Measurements from ENCODE around the gene ETFB. TPM values are rescaled to one million over a fixed set of nuclear protein-coding genes. Genes with fewer than 3 reads are reported as not detected.

Gene ETFB
- polyA plus RNA-seq, 1 of the 3 experiments (the other 2 are of a cell fraction), result 169 TPM

DNA sequence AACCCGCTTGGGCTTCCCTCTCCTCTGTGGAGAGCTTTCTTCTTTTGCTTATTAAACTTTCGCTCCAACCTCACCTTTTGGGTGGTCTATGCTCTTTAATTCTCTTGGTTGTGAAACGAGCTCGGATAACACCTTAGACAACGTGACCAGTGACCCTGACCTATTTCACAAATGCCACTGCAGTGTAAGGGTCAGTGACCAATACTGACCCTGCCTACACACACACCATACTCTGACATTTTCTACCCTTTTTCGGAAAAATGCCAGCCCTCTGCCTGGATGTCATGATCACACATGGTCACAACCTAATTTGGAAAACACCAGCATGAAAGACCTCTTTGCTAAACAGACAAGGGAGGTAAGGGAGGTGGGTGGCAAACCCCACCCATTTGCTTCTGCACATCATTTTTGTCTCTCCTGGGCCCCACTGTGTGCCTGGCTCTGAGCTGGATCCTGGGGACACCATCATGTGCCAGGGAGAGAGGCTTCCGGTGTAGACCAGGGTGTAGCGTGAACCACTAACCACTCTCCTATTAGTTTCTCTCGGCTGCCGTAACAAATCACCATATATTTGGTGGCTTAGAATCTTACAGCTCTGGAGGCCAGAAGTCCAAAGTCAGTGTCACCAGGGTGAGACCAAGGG lies 9.9 kb downstream of the ETFB start:
- POLR2A ChIA-PET, result no interaction called here
- WGBS (ENCODE audit: low lambda C conversion rate), result 92% methylated on average over 10 of the region's 10 CpGs

DNA sequence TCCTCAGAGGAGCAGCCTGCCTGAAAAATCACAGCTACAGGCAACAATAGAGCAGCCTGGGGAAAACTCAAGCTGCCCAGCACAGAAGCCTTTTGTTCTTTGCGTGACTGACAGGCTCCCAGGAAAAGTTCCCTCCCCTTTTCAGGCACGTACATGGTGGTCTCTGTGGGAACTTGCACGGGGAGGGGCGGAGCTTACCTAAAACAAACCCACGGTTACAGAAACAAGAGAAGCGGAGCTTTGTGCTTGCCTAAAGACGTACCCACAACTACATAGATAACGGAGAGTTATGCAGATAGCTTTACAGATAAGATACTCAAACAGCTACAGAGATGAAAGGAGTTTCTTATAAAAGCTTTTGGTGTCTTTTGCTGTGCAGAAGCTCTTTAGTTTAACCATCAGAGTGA lies 11.4 kb downstream of the ETFB start:
- no peaks in the 10 kb centered on the region; a peak in 1 of 4 replicates for H3K4me1 ChIP-seq (ENCODE audit: control insufficient read depth in 1 of 2, insufficient read depth in 2 of 2, low read depth in 1 of 2, low read length in 1 of 2)
- no peaks in the 10 kb centered on the region for H3K27me3 ChIP-seq (ENCODE audit: insufficient read depth)
- DNase-seq, result peak; percentile 53
- no peak overlapping the region for H3K4me3 ChIP-seq (ENCODE audit: low read depth in 2 of 2, low read length in 1 of 2)
- H3K9me3 ChIP-seq, result no peaks in the 10 kb centered on the region
- H3K36me3 ChIP-seq (replicated peaks in 1 of 2; ENCODE audit: control insufficient read depth in 1 of 2, insufficient read depth in 2 of 2, low read length in 1 of 2), result no peaks in the 10 kb centered on the region
- H3F3A ChIP-seq (replicated peaks; ENCODE audit: insufficient read depth), result peaks cover 4% of the 10 kb centered on the region
- no peaks in the 10 kb centered on the region for H3K9me2 ChIP-seq
- no peak overlapping the region for H2AFZ ChIP-seq (ENCODE audit: low read depth)
- ChIA-PET CTCF (no interaction called here), POLR2A (no interaction called here)
- TF ChIP-seq, protein P1, sequence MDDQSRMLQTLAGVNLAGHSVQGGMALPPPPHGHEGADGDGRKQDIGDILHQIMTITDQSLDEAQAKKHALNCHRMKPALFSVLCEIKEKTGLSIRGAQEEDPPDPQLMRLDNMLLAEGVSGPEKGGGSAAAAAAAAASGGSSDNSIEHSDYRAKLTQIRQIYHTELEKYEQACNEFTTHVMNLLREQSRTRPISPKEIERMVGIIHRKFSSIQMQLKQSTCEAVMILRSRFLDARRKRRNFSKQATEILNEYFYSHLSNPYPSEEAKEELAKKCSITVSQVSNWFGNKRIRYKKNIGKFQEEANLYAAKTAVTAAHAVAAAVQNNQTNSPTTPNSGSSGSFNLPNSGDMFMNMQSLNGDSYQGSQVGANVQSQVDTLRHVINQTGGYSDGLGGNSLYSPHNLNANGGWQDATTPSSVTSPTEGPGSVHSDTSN (IDR thresholded peaks at IDR 0.05), result peak; percentile 13; the same call in 1 of the 2 replicates
- TF ChIP-seq, protein P2, sequence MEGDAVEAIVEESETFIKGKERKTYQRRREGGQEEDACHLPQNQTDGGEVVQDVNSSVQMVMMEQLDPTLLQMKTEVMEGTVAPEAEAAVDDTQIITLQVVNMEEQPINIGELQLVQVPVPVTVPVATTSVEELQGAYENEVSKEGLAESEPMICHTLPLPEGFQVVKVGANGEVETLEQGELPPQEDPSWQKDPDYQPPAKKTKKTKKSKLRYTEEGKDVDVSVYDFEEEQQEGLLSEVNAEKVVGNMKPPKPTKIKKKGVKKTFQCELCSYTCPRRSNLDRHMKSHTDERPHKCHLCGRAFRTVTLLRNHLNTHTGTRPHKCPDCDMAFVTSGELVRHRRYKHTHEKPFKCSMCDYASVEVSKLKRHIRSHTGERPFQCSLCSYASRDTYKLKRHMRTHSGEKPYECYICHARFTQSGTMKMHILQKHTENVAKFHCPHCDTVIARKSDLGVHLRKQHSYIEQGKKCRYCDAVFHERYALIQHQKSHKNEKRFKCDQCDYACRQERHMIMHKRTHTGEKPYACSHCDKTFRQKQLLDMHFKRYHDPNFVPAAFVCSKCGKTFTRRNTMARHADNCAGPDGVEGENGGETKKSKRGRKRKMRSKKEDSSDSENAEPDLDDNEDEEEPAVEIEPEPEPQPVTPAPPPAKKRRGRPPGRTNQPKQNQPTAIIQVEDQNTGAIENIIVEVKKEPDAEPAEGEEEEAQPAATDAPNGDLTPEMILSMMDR (IDR thresholded peaks at IDR 0.05), result no peak
- H3K27ac ChIP-seq (ENCODE audit: low read depth in 2 of 2, low read length in 1 of 2), result no peak overlapping the region
- H4K20me1 ChIP-seq (ENCODE audit: insufficient read depth), result no peaks in the 10 kb centered on the region
- WGBS (ENCODE audit: low lambda C conversion rate), result 55% methylated on average over 7 of the region's 8 CpGs
- H3K9ac ChIP-seq, result no peak overlapping the region
- no peak overlapping the region for H3K4me2 ChIP-seq
- no peaks in the 10 kb centered on the region for H3K79me2 ChIP-seq (ENCODE audit: insufficient read depth)

More for the DNA sequence above, 9.9 kb downstream of the ETFB start:
- CTCF ChIA-PET, result interaction anchor here (0.8 to 1.5 kb wide), 2 partner anchors 14 to 43 kb away, joined by 3 to 4 read pairs; partner anchors contain the start of gene VSIG10L
- no peak overlapping the region for H3K4me2 ChIP-seq
- H3K9me2 ChIP-seq, result no peaks in the 10 kb centered on the region
- no peaks in the 10 kb centered on the region for H3K79me2 ChIP-seq (ENCODE audit: insufficient read depth)
- peaks cover 7% of the 10 kb centered on the region for H3F3A ChIP-seq (replicated peaks; ENCODE audit: insufficient read depth)
- no peak overlapping the region for H3K9ac ChIP-seq
- H3K27me3 ChIP-seq (ENCODE audit: insufficient read depth), result no peaks in the 10 kb centered on the region
- no peaks in the 10 kb centered on the region; a peak in 1 of 4 replicates for H3K4me1 ChIP-seq (ENCODE audit: control insufficient read depth in 1 of 2, insufficient read depth in 2 of 2, low read depth in 1 of 2, low read length in 1 of 2)
- no peak overlapping the region for H3K27ac ChIP-seq (ENCODE audit: low read depth in 2 of 2, low read length in 1 of 2)
- H3K4me3 ChIP-seq (ENCODE audit: low read depth in 2 of 2, low read length in 1 of 2), result no peak overlapping the region
- no peaks in the 10 kb centered on the region for H3K36me3 ChIP-seq (replicated peaks in 1 of 2; ENCODE audit: control insufficient read depth in 1 of 2, insufficient read depth in 2 of 2, low read length in 1 of 2)
- no peak for DNase-seq
- H2AFZ ChIP-seq (ENCODE audit: low read depth), result no peak overlapping the region
- H4K20me1 ChIP-seq (ENCODE audit: insufficient read depth), result no peaks in the 10 kb centered on the region
- TF ChIP-seq RAD21 (IDR thresholded peaks at IDR 0.05; ENCODE audit: low read length) (no peak), TEAD4 (IDR thresholded peaks at IDR 0.05; ENCODE audit: borderline replicate concordance, insufficient read depth) (no peak)
- no peaks in the 10 kb centered on the region for H3K9me3 ChIP-seq

DNA sequence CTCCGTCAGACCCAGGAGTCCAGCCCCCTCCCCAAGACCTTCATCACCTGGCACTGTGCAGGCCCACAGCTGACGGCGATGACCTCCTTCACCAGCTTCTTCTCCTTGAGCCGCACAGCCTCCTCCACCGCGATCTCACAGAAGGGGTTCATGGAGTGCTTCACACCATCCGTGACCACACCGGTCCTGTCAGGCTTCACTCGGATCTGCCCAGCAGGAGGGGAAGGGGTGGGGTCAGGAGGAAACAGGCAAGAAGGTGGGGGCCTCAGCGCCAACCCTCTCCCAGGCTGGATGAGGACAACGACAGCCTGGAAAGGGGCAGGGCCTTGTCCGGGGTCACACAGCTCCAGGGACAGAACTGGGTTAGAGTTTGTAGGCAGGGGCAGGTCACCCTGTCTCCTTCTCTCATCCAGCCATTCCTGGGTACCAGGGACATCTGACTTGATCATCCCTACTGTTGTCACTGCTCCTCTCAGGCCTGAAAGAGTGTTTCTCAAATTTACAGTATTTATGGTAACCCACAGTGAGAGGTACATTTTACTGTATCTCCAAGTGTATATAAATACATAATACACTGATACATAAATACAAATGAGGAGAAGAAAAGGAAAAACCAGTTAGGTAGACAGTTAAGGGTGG lies 12.0 kb downstream of the ETFB start:
- Histone ChIP-seq H3F3A (replicated peaks; ENCODE audit: insufficient read depth) (no peaks in the 10 kb centered on the region), H3K9me3 (no peaks in the 10 kb centered on the region), H3K27ac (ENCODE audit: low read depth in 2 of 2, low read length in 1 of 2) (no peak overlapping the region), H3K4me2 (no peak overlapping the region), H4K20me1 (ENCODE audit: insufficient read depth) (no peaks in the 10 kb centered on the region), H3K36me3 (replicated peaks in 1 of 2; ENCODE audit: control insufficient read depth in 1 of 2, insufficient read depth in 2 of 2, low read length in 1 of 2) (no peaks in the 10 kb centered on the region), H3K4me1 (ENCODE audit: control insufficient read depth in 1 of 2, insufficient read depth in 2 of 2, low read depth in 1 of 2, low read length in 1 of 2) (no peaks in the 10 kb centered on the region; a peak in 1 of 4 replicates), H3K4me3 (ENCODE audit: low read depth in 2 of 2, low read length in 1 of 2) (no peak overlapping the region), H3K9ac (no peak overlapping the region), H2AFZ (ENCODE audit: low read depth) (no peak overlapping the region), H3K9me2 (no peaks in the 10 kb centered on the region), H3K27me3 (ENCODE audit: insufficient read depth) (no peaks in the 10 kb centered on the region), H3K79me2 (ENCODE audit: insufficient read depth) (no peaks in the 10 kb centered on the region)
- ChIA-PET CTCF (no interaction called here), POLR2A (no interaction called here)
- WGBS (ENCODE audit: low lambda C conversion rate), result 85% methylated on average over 12 of the region's 12 CpGs
- DNase-seq, result no peak
- TF ChIP-seq, protein P3, sequence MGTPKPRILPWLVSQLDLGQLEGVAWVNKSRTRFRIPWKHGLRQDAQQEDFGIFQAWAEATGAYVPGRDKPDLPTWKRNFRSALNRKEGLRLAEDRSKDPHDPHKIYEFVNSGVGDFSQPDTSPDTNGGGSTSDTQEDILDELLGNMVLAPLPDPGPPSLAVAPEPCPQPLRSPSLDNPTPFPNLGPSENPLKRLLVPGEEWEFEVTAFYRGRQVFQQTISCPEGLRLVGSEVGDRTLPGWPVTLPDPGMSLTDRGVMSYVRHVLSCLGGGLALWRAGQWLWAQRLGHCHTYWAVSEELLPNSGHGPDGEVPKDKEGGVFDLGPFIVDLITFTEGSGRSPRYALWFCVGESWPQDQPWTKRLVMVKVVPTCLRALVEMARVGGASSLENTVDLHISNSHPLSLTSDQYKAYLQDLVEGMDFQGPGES (IDR thresholded peaks at IDR 0.05; ENCODE audit: low read depth, low read length), result no peak
- TF ChIP-seq, protein P2 (IDR thresholded peaks at IDR 0.05), result no peak
- TF ChIP-seq YY1 (IDR thresholded peaks at IDR 0.05; ENCODE audit: low read depth) (no peak), FOSL2 (IDR thresholded peaks at IDR 0.05; ENCODE audit: borderline replicate concordance, low read depth) (no peak), NRF1 (IDR thresholded peaks at IDR 0.05; ENCODE audit: low read depth, low read length) (no peak), SIN3A (IDR thresholded peaks at IDR 0.05; ENCODE audit: borderline replicate concordance, low read depth, low read length) (no peak)
- TF ChIP-seq, protein P4, sequence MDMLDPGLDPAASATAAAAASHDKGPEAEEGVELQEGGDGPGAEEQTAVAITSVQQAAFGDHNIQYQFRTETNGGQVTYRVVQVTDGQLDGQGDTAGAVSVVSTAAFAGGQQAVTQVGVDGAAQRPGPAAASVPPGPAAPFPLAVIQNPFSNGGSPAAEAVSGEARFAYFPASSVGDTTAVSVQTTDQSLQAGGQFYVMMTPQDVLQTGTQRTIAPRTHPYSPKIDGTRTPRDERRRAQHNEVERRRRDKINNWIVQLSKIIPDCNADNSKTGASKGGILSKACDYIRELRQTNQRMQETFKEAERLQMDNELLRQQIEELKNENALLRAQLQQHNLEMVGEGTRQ (IDR thresholded peaks at IDR 0.05; ENCODE audit: borderline replicate concordance, low read depth, low read length), result no peak
- TF ChIP-seq, protein P5, sequence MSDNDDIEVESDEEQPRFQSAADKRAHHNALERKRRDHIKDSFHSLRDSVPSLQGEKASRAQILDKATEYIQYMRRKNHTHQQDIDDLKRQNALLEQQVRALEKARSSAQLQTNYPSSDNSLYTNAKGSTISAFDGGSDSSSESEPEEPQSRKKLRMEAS (IDR thresholded peaks at IDR 0.05; ENCODE audit: low read depth), result no peak
